ENCODE results near the gene PAPSS2. TPM values are rescaled to one million over a fixed set of nuclear protein-coding genes. Genes with fewer than 3 reads are reported as not detected.

PAPSS2 gene
- total RNA-seq, 1 donor, result 81.8 TPM

DNA sequence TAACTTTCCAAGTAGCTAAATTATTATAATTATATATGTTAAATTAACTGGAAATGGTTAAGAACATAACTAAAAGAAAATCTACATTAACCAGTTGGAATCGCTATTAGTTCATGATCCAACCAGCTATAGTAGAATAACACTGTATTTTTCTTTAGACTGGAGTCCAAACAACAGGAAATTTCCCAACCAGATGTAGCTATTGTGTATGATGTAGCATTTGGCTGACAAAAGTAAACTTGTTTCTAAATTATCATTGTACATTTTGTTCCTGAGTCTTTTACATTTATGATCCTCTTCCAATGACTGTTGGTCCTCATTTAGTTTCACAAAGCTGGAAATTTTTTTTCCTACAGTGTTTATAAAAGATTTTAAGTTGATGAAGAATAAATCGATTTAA lies 62.1 kb downstream of the PAPSS2 start:
- Histone ChIP-seq H3K27me3 (ENCODE audit: insufficient read depth, low read length) (no peaks in the 10 kb centered on the region), H4K20me1 (ENCODE audit: insufficient read depth, low read length) (no peaks in the 10 kb centered on the region), H3K27ac (ENCODE audit: low read depth, low read length) (no peak overlapping the region), H3K9me3 (ENCODE audit: low read depth, low read length) (no peaks in the 10 kb centered on the region), H2AFZ (ENCODE audit: low read length) (no peak overlapping the region), H3K4me2 (ENCODE audit: insufficient read depth, low read length) (no peak overlapping the region), H3K79me2 (ENCODE audit: insufficient read depth, low read length) (no peaks in the 10 kb centered on the region), H3K4me1 (ENCODE audit: insufficient read depth, low read length) (no peaks in the 10 kb centered on the region), H3K4me3 (ENCODE audit: insufficient read depth, low read length) (no peak overlapping the region), H3K36me3 (ENCODE audit: insufficient read depth, low read length) (peaks cover 50% of the 10 kb centered on the region)
- DNase-seq (ENCODE audit: insufficient read length, low spot score, missing footprints), result no peak
- TF ChIP-seq, protein P1, sequence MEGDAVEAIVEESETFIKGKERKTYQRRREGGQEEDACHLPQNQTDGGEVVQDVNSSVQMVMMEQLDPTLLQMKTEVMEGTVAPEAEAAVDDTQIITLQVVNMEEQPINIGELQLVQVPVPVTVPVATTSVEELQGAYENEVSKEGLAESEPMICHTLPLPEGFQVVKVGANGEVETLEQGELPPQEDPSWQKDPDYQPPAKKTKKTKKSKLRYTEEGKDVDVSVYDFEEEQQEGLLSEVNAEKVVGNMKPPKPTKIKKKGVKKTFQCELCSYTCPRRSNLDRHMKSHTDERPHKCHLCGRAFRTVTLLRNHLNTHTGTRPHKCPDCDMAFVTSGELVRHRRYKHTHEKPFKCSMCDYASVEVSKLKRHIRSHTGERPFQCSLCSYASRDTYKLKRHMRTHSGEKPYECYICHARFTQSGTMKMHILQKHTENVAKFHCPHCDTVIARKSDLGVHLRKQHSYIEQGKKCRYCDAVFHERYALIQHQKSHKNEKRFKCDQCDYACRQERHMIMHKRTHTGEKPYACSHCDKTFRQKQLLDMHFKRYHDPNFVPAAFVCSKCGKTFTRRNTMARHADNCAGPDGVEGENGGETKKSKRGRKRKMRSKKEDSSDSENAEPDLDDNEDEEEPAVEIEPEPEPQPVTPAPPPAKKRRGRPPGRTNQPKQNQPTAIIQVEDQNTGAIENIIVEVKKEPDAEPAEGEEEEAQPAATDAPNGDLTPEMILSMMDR (IDR thresholded peaks at IDR 0.05; ENCODE audit: extremely low read depth, low read depth, low read length), result no peak

DNA sequence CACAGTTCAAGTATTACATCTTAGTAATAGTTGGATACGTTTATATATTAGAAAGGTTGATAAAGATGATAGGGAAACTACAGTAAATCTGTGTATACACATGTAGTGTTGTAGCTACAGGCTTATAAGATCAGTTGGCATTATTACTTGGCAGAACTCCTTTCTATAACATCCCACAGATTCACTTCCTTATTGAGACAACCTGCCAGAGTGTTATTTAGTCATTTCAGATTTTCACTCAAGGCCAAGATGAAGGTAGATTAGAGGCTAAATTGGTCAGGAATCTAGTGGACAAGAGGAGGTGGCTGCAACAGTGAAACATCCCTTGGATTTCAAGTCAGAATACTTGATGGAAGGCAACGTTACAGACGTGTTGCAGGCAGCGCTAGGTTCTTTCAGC lies 63.0 kb downstream of the PAPSS2 start:
- no peak overlapping the region for H3K4me2 ChIP-seq (ENCODE audit: insufficient read depth, low read length)
- no peak for DNase-seq (ENCODE audit: insufficient read length, low spot score, missing footprints)
- H3K9me3 ChIP-seq (ENCODE audit: low read depth, low read length), result no peaks in the 10 kb centered on the region
- no peaks in the 10 kb centered on the region for H4K20me1 ChIP-seq (ENCODE audit: insufficient read depth, low read length)
- H3K4me1 ChIP-seq (ENCODE audit: insufficient read depth, low read length), result no peaks in the 10 kb centered on the region
- TF ChIP-seq, protein P1 (IDR thresholded peaks at IDR 0.05; ENCODE audit: extremely low read depth, low read depth, low read length), result no peak
- no peaks in the 10 kb centered on the region for H3K79me2 ChIP-seq (ENCODE audit: insufficient read depth, low read length)
- H2AFZ ChIP-seq (ENCODE audit: low read length), result no peak overlapping the region
- peaks cover 50% of the 10 kb centered on the region for H3K36me3 ChIP-seq (ENCODE audit: insufficient read depth, low read length)
- H3K27me3 ChIP-seq (ENCODE audit: insufficient read depth, low read length), result no peaks in the 10 kb centered on the region
- no peak overlapping the region for H3K27ac ChIP-seq (ENCODE audit: low read depth, low read length)
- H3K4me3 ChIP-seq (ENCODE audit: insufficient read depth, low read length), result no peak overlapping the region

DNA sequence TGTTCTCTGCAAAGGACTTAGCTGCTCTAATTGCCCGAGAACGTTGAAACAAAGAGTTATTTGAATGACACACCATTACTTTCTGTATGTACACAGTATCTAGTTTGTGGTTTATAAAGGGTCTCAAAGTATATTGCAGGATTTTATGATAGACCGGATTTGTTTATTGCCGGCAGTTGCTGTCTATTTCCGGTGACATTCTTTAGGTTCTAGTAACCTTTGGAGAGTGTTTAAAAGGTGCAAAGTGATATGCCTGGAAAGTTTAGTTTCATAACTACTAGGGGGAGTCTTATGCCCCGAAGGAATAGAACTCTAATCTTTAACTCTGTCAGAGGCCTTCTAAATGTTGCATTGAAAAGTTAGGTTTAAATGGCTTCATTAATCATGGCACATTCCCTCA lies 63.8 kb downstream of the PAPSS2 start:
- H3K9me3 ChIP-seq (ENCODE audit: low read depth, low read length), result no peaks in the 10 kb centered on the region
- H3K27ac ChIP-seq (ENCODE audit: low read depth, low read length), result no peak overlapping the region
- no peaks in the 10 kb centered on the region for H3K79me2 ChIP-seq (ENCODE audit: insufficient read depth, low read length)
- H2AFZ ChIP-seq (ENCODE audit: low read length), result no peak overlapping the region
- H3K27me3 ChIP-seq (ENCODE audit: insufficient read depth, low read length), result no peaks in the 10 kb centered on the region
- peaks cover 51% of the 10 kb centered on the region for H3K36me3 ChIP-seq (ENCODE audit: insufficient read depth, low read length)
- H4K20me1 ChIP-seq (ENCODE audit: insufficient read depth, low read length), result no peaks in the 10 kb centered on the region
- no peak for DNase-seq (ENCODE audit: insufficient read length, low spot score, missing footprints)
- TF ChIP-seq, protein P1 (IDR thresholded peaks at IDR 0.05; ENCODE audit: extremely low read depth, low read depth, low read length), result no peak
- no peaks in the 10 kb centered on the region for H3K4me1 ChIP-seq (ENCODE audit: insufficient read depth, low read length)
- H3K4me2 ChIP-seq (ENCODE audit: insufficient read depth, low read length), result no peak overlapping the region
- no peak overlapping the region for H3K4me3 ChIP-seq (ENCODE audit: insufficient read depth, low read length)

DNA sequence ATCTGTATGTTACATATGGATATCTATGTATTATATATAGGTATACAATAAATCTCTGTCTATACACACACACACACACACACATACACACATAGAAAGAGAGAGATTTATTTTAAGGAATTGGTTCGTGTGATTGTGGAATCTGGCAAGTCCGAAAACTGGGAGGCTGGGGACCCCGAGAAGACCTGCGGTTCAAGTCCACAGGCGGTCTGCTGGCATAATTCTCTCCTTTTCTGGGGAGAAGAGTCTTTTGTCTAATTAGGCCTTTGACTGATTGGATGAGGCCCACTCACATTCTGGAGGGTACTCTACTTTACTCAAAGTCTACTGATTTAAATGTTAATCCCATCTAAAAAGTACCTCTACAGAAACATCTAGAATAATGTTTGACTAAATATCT lies 65.1 kb downstream of the PAPSS2 start:
- Histone ChIP-seq H3K9me3 (ENCODE audit: low read depth, low read length) (no peaks in the 10 kb centered on the region), H3K4me3 (ENCODE audit: insufficient read depth, low read length) (no peak overlapping the region), H3K36me3 (ENCODE audit: insufficient read depth, low read length) (peaks cover 52% of the 10 kb centered on the region), H4K20me1 (ENCODE audit: insufficient read depth, low read length) (no peaks in the 10 kb centered on the region), H3K4me1 (ENCODE audit: insufficient read depth, low read length) (no peaks in the 10 kb centered on the region), H3K4me2 (ENCODE audit: insufficient read depth, low read length) (no peak overlapping the region), H3K27me3 (ENCODE audit: insufficient read depth, low read length) (no peaks in the 10 kb centered on the region), H2AFZ (ENCODE audit: low read length) (no peak overlapping the region), H3K79me2 (ENCODE audit: insufficient read depth, low read length) (no peaks in the 10 kb centered on the region), H3K27ac (ENCODE audit: low read depth, low read length) (no peak overlapping the region)
- DNase-seq (ENCODE audit: insufficient read length, low spot score, missing footprints), result no peak
- TF ChIP-seq, protein P1 (IDR thresholded peaks at IDR 0.05; ENCODE audit: extremely low read depth, low read depth, low read length), result no peak
